RPMI8226 (cell line): Measurements from ENCODE around the gene SIRT7.

Experiments
- DNase-seq: peaks from one replicate; pipeline ENCODE4 v3.0.0-alpha.2; 2015

Gene SIRT7, protein sequence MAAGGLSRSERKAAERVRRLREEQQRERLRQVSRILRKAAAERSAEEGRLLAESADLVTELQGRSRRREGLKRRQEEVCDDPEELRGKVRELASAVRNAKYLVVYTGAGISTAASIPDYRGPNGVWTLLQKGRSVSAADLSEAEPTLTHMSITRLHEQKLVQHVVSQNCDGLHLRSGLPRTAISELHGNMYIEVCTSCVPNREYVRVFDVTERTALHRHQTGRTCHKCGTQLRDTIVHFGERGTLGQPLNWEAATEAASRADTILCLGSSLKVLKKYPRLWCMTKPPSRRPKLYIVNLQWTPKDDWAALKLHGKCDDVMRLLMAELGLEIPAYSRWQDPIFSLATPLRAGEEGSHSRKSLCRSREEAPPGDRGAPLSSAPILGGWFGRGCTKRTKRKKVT

DNA sequence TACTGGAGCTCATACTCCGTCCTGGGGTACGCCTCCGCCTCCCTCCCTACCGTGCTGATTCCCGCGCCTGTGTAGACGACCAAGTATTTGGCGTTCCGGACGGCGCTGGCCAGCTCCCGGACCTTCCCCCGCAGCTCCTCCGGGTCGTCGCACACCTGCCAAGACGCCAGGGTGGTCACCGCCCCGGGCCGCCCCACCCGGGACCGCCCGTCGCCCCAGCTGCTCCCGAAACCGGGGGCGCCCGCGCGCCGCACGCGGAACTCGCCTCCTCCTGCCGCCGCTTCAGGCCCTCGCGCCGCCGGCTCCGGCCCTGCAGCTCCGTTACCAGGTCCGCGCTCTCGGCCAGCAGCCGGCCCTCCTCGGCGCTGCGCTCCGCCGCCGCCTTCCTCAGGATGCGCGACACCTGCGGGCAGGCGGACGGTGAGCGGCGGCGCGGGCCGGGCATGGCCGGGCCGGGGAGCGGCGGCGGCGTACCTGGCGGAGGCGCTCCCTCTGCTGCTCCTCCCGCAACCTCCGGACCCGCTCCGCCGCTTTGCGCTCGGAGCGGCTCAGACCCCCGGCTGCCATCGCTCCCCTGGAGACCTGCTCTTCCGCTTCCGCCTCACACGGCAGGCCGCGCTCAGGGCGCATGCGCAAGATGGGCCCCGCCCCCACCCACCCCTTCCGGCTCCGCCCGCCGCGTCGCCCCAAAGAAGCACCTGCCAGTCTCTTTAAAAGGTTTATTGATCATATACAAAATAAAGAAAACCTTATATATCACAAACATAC, at the start of gene SIRT7:
TSS of gene SIRT7 (minus strand) at position 612 of the 768 bp plus-strand sequence. CDS start at position 567, 45 bp downstream.
- DNase-seq = peak; percentile 89

DNA sequence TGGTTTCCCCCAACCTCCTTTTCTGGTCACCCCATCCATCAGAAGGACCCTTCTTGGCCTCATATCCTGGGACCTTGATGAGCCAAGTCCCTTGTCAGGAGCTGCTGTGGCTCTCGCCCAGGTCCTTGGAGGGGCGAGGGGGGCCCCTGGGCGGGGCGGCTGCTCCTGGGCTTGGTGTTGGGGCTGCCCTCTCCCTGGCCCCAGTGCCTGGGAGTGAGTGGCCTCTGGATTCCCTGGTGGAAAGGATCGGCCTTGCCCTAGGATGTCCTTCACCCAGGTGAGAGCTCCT, 49.2 kb upstream of the SIRT7 start:
- no peak for DNase-seq

DNA sequence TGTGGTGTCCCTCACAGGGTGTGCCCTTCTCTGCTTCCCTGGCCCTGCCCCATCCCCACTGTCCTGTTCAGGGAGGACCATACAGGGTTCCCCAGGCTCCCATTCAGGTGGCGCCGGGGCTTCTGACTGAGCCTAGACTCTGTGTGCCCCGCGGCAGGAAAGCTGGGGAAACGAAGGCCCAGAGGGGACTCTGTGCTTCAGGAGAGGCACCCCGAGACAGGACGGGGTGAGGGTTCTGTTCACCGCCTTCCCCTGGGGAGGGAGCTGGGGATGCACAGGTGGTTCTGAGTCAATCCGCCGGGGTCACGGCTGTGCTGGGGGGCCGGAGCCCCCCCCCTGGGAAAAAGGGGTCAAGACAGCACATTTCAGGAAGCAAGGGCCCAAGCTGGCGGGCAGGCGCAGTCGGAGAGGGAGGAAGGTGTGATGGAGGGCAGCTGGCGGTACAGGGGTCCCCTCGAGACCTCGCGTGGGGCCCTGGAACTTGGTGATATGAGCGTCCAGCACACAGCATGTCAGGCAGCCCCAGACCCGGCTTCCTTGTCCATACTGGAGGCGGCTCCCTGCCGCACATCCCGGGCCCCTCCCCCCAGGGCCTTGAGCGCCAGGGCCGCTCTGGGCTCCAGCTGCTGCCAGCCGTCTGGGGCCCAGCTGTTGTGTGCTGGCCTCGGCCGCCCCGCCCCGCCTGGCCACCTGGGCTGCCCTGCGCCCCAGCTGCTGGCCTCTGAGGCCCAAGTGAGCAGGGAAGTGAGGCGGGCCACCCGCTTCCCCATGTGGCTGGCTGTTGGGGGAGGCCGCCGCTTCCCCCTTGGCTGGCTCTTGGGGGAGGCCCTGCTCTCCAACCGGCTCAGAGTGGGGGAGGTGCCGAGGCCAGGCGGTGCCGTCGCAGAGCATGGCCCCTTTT, 48.6 kb upstream of the SIRT7 start:
- DNase-seq = peak; percentile 77

DNA sequence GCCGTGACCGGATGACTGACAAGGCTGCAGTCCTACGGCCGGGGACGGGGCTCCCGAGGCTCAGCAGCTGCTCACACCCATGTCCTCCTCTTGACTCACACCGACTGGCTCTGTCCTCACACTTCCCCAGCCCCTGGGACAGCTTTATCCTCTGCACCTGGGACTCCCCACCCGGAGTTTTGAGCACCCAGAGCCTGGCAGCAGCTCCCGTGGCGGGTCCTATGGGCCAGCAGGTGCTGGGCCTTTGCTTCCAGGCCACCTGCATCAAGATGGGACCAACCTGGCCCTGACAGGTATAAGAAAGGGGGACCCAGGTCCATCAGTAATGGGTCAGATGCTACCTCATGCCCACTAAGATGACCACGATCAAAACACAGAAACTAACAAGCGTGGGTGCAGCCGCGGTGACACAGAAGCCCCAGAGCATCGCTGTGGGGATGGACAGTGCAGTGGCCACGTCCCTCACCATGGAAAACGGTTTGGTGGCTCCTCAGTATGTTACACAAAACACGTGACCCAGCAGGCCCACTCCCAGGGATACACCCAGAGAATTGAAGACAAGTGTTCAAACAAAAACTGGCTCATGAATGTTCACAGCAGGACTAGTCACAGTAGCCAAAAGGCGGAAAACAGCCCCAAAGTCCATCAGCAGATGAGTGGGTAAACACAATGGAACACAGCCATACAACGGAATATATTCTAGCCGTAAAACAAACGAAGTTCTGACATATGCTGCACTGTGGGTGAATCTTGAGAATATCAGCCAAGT, 46.3 kb upstream of the SIRT7 start:
- peak; percentile 4 for DNase-seq

DNA sequence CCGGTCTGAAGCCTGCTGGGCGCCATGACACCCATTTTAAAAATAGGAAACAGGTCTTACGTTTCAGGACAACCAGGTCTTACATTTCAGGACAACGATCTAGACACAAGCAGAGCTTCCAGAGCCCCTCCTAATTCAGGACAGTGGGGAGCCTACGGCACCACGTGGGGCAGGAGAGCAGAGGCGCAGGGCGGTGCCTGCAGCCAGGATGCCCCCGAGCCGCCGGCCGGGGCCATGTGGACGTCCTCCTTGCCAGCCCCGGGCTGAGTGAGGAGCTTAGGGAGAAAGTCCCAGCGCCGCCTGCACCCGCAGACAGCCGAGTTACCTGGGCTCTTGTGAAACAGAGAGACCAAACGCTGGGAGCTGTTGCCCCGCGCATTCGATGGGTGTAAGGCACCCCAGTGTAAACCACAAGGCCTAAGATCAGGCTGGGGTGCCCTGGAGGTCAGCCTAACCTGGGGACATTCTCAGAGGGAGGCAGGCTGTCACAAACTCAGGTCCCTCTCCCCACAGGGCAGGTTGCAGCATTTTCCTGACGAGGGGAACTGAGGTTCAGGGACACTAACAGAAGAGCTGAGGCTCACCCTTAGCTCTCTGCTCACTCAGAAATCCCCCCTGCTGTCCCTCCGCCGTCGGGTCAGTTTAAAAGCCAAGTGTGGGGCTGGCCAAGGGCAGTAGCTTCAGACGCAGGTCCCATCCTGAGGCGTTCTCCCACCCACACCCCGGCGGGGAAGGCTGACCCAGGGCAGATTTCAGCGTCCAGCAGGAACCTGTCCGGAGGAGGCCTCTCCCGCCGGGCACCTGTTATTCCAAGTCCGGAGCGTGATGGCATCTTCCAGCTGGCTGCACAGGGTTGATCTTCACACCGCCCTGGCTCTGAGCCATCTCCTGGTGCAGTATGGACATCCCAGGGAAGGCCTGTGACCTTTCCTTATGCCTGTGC, 44.8 kb upstream of the SIRT7 start:
- peak; percentile 21 for DNase-seq

DNA sequence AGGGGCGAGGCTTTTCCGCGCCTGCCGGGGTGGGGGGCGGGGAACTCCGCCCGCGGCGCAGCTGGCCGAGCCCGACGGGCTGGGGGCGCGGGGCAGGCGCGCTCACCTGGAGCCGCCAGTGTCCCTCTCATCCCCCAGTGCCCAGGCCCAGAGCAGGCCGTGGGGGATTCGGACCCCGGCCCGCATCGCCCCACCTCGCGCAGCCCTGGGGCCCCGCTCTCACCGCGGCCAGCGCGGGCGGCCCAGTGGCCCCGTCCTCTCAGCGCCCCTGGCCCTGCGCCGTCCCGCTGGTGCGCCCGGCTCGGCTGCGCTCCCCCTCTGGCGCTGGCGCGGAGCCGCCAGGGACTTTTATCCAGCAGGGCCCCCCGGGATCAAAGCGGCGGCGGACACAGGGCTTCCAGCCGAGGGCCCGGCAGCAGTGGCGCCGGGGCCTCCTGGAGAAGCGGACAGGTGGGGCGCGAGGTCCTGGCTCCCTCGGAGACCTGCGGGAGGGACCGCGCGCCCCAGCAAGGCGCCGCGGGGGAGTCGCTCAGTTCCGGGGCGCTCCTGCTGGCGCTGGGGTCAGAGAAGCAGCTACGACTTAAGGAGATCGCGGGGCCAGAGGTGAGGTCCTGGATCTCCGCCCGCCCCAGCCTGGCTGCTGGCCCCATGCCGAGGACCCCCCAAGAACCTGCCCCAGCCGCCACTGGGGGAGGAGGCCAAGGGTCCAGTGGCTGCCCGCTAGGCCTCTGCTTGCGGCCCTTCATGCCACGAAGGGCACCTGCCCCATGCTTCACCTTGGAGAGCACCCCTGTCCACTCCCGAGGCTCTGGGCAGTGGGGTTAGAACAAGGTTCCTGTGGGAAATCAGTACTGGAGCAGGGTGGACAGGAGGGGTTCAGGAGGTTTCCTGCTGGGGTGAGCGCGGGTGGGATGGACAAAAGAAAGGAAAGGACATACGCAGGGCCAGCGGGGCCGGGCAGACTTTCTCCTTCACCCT, 43.8 kb upstream of the SIRT7 start:
- DNase-seq = no peak

DNA sequence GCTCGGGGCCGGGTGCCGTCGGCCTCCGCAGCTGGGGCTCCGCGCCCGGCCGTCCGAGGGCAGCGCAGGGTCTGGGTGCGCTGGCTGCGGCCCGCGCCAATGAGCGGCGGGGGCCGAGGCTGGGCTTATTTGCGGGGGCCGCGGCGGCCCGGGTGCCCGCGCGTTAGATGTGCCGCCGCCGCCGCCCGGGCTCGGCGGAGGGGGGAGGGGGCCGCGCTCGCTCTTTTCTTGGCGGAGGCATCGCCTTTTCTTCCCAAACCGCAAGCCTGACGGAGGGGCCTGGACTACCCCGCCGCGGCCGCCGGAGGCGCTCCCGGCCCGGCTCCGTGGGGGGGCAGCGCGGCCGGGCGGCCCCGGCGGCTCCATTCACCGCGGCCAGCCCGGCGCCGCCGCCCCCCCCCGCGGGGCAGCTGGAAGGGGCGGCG, 43.1 kb upstream of the SIRT7 start, which contains the start of gene NOTUM:
TSS of gene NOTUM (minus strand) at position 101 of the 425 bp plus-strand sequence. CDS start 278 bp downstream, outside the sequence.
- peak; percentile 73 for DNase-seq

DNA sequence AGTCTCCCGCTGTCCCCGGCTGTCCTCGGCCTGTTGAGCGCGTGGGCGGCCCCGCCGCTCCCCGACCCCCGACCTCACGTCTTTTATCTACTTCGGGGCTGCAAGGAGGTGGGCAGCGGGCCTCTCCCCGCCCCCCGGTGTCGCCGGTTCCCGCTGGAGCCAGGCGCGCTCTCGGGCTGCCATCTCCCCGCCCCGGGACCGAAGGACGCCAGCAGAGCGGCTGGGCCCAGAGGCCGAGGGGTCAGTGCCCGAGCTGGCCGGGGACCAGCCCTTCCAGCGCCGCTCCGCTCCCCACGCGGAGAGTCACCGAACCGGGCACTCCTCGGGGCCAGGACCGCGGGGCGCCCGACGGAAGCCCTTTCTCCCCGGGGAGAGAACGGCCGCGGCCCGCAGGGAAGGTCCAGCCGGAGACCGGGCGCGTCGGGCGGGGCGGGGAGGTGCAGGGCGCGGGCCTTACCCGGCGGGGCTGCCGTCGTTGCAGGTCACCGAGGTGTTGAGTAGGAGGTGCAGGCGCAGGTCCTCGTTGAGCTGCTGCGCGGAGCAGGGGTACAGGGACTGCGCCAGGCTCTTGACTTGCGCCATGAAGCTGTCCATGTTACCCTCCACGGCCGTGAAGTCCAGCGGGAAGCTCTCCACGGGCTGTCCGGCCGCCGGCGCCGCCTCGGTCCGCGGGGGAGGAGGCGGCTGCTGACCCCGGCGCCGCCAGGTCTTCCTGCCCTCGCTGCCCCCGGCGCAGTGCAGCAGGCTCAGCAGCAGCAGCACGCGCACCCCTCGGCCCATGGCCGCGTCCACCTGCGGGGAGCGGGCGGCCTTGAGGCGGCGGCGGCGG, 42.4 kb upstream of the SIRT7 start:
- peak; percentile 25 for DNase-seq

DNA sequence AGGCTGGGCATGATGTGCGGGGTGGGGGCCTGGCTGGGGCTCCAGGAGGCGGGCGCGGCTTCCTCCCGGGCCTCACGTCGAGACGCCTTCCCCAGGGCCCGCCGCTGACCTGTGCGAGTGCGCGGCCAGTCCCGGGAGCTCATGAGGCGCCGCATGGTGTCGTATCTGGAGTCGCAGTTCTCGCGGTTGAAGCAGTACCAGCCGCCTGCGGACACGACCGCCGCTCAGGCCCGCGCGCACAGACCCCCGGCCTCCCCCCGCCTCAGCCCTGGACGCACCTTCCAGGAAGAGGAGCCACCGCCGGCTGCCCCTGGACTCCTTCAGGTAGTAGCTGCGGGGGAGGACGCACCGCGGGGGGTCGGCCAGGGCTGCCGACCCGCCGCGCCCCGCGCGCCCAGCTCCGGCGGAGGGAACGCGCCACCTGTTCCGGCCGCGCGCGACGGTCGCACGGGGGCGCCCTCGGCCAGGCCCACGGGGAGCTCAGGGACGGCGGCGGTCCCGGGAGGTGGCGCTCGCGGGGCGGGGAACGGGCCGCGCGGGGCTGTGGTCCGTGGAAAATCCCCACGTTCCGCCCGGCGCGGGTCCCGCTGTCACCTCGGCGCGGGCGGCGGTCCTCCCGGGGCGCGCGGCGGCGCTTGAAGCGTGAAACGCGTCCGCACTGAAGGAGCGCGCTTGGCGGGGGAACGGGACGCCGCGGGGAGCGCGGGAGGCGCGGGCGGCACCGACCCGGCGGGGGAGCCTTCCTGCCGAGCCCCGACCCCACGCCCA, 41.6 kb upstream of the SIRT7 start:
- DNase-seq = peak; percentile 78

DNA sequence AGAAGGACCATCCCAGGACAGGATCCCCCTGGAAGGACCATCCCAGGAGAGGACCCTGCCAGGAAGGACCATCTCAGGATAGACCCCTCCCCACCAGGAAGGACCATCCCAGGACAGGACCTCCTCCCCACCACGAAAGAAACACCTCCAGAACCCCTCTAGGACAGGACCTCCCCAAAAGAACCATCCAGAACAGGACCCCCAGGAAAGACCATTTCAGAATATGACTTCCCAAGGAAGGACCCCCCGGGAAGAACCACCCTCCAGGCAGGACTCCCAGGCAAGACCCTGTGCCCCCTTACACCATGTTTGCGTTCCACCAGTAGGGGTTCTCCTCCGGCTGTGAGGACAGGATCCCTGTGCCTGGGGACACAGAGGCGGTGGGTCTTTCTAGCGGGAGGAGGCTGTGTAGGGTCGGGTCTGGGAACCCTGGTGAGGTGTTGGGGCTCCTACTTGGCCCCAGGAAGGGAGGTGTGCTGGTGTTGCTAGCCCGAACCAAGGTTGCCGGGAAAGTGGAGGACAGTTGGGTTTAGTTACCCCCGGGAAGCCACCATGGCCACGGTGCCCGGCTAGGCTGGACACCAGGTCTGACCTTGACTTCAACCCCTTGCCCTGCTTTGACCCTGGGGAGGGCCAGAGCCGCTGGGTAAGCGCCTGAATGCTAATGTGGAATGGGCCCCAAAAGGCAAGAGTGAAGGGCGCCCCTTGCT, 40.8 kb upstream of the SIRT7 start:
- DNase-seq = no peak

DNA sequence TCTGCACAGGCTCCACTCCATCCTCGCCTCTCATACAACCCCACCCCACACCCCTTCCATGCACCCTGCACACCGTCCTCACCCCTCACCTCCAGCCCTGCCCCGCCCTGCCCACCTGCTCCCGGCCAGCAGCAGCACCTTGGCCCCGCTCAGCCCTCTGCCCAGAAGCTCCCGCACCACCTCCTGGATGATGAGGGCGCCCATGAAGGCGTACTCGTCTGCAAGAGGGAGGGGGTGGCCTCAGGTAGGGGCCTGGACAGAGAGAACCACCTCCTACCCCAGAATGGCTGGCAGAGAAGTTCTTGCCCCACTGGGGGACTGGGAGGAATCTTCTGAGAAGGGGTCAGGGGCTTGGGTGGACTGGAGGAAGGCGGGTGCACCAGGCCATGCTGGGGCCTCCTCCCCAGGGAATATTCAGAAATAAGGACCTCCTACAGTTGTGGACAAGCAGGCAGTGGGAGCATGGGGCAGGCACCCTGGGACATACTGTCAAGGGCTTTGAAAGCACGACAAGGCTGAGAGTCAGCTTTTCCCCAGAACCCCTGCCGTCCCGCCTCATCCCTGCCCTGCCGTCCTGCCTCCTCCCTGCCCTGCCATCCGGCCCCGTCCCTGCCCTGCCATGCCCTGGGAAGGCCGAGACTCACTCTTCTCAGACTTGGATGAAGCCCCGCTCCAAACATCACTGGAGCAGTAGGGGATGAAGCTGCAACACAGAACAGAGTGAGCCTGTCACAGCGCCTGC, 39.9 kb upstream of the SIRT7 start:
- DNase-seq = no peak

DNA sequence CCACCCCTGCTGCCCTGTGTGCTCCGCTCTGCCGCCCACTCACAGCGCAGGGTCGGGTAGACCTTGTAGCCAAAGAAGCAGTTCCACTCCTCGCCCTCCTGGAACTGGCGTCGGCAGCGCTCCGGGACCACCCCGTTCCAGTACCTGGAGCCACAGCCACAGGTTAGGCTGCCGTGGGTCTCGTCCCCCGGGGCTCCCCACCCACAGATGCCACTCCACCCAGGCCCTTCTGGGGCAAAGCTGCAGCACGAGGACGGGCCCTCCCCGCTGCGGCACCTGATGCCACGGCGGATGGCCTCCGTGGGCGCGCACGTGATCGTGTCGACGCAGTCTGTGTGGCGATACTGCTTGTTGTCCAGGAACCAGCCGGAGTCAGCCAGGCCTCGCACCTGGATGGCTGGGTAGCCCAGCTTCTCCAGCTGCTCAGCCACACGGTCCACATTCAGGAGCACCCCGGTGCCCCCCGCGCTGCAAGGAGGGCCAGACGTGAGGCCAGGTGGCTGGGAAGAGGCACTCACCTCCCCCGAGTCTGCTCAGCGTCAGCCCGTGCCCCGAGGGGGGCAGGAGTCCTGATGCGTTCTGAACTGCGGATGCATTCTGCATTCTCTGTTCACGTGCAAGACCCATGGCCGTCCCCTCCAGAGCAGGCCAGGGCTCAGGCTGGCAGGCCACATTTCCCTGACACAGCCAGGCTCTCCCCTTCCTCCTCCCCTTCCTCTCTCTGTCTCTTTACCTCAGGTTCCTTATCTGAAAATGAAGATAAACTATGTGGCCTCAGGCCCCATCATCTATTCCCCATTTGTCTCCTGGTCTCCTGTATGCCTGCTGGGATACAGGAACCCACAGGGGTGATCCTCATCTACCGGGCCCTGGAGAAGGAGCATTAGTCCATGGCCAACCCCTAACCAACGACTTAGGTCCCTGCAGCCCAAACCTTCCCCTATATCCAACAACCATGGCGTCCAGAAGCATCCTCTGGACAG, 38.9 kb upstream of the SIRT7 start:
- no peak for DNase-seq

DNA sequence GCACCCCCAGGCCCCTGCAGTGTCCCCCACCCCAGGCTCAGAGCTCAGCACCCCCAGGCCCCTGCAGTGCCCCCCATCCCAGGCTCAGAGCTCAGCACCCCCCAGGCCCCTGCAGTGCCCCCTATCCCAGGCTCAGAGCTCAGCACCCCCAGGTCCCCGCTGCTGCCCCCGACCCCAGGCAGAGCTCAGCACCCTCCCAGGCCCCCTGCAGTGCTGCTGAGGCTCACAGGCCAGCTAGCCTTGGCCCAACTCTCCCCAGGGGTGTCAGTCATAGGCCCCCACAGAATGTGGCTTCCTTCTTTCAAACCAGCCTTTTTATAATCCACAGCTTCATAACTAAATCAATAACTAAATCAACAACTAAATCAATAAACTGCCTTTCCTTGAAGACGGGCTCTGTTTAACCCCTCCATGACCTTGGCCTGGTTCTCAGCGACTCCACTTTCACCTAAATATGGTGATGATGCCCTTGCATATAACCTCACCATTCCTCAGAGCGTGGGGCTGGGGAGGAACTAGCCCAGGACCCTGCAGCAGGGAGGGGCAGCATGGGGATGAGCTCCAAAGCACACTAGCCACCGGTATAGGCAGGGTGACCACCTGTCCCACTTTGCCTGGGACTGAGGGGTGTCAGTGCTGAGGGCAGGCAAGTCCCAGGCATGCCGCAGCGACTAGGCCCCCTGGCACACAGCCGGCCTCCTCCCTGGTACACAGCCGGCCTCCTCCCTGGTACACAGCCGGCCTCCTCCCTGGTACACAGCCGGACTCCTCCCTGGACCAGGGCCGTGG, 38.0 kb upstream of the SIRT7 start:
- no peak for DNase-seq

DNA sequence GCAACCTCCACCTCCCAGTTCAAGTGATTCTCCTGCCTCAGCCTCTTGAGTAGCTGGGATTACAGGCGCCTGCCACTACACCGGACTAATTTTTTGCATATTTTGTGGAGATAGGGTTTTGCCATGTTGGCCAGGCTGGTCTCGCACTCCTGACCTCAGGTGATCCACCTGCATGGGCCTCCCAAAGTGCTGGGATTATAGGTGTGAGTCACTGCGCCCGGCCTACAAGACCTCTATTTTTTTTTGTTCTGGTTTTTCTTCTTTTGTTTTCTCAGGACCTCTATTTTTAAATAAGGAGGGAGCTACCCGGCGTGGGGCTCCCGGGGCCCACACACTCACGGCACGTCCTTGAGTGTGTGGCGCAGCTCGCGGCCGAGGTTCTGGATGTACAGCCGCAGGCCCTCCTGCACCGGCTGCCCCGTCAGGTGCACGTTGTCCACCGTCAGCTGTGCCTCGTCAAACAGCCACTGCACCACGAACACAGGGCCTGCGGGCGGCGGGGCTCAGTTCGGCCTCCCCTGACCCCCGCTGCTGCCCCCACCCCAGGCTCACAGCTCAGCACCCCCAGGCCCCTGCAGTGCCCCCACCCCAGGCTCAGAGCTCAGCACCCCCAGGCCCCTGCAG, 37.2 kb upstream of the SIRT7 start:
- DNase-seq = no peak
